Transverse colon (tissue), 4 donors: Measurements from ENCODE around the gene AFG1L.
A peak's percentile ranks its signal among the peaks of the same experiment; 100 is the strongest.

Source experiments
- CTCF ChIP-seq, 5 experiments: fragments of 200-600 bp in 3 of 5; fragments of 450-650 bp in 2 of 5; sonication (generic) in 3 of 5; IDR thresholded peaks; 1 replicate in 2 of 5; 2 replicates in 3 of 5; pipeline ENCODE4 v1.5.1; 2016 to 2017; ENCODE audit warnings: antibody characterized with exemption in 5 of 5, inconsistent platforms in 3 of 5, mild to moderate bottlenecking in 2 of 5, moderate library complexity in 1 of 5
- POLR2A ChIP-seq: fragments of 450-650 bp; IDR thresholded peaks from one replicate; pipeline ENCODE4 v1.6.1; 2016; ENCODE audit warnings: antibody characterized with exemption, mild to moderate bottlenecking, moderate library complexity
- POLR2AphosphoS5 ChIP-seq, 3 donors: sonication (generic); formaldehyde crosslinking; IDR thresholded peaks; one replicate each; pipeline ENCODE4 v1.6.1; 2016; ENCODE audit warnings: antibody characterized with exemption in 3 of 3

- TF ChIP-seq CTCF (IDR thresholded peaks at IDR 0.05) = no peak
- peak; percentile 28 for TF ChIP-seq POLR2A
- TF ChIP-seq POLR2AphosphoS5 (IDR thresholded peaks at IDR 0.05) = no peak
Measured at GRCh38 chr6:108559884-108560462, 265.1 kb downstream of the AFG1L start.
